HepG2 (cell line): ENCODE measurements around the gene EPB41L3. TPM values are rescaled to one million over a fixed set of nuclear protein-coding genes. Genes with fewer than 3 reads are reported as not detected.

ENCODE experiments used
- ATAC-seq: fragments of 200-7000 bp; cut with Tn5 transposase; 3 replicates; pipeline ENCODE4 v1.9.1; 2020; ENCODE audit warnings: mild to moderate bottlenecking, moderate library complexity
- BruUV-seq: library from RNA; stranded (reverse); fragments of 400-500 nt; replicated peaks from 2 replicates; lab custom pipeline; 2021; lab: Mats Ljungman, UMichigan
- CTCF ChIA-PET: fragments of 300-600 bp; formaldehyde crosslinking; extraction: SDS; loops from one replicate; lab custom pipeline; 2021; ENCODE audit warnings: low total read pairs, inconsistent platforms, low intra/inter-chr PET ratio; lab: Yijun Ruan, JAX
- POLR2A ChIA-PET: fragments of 350-600 bp; sonication (Branson Sonifier 250); formaldehyde crosslinking; loops from one replicate; lab custom pipeline; 2020; ENCODE audit warnings: antibody characterized with exemption, inconsistent platforms; lab: Yijun Ruan, JAX
- DNase-seq: peaks from one replicate; pipeline ENCODE4 v3.0.0-alpha.2; 2015; ENCODE audit warnings: low spot score
- FAIRE-seq: peaks from 3 replicates; lab custom pipeline; 2011; peaks lifted over from hg19 to GRCh38; lab: Jason Lieb, UNC
- H2AFZ ChIP-seq: one replicate; pipeline ENCODE4 v1.6.1; 2011; ENCODE audit warnings: low read length, inconsistent platforms
- H3K27ac ChIP-seq: fragments of 300-600 bp; 3 replicates; pipeline ENCODE4 v1.8.0; 2011; ENCODE audit warnings: mixed run types, mild to moderate bottlenecking, mixed read lengths, low read length, inconsistent platforms; ENCODE audit not compliant: insufficient read depth; ENCODE audit errors: extremely low read length
- H3K27me3 ChIP-seq, 2 experiments: fragments of 200-600 bp in 1 of 2; 2 replicates in 1 of 2; 3 replicates in 1 of 2; pipeline versions ENCODE4 v1.6.0 to v1.8.0; 2011; ENCODE audit warnings: low read length in 2 of 2, mild to moderate bottlenecking in 2 of 2, moderate library complexity in 2 of 2, inconsistent platforms in 1 of 2; ENCODE audit not compliant: insufficient read depth in 2 of 2, control insufficient read depth in 1 of 2
- H3K36me3 ChIP-seq, 2 experiments: fragments of 200-600 bp in 1 of 2; replicated peaks in 1 of 2; 2 replicates in 1 of 2; 3 replicates in 1 of 2; pipeline versions ENCODE4 v1.5.1 to v1.8.0; 2011; ENCODE audit warnings: low read length in 2 of 2, inconsistent platforms in 1 of 2; ENCODE audit not compliant: insufficient read depth in 2 of 2, control insufficient read depth in 1 of 2
- H3K4me1 ChIP-seq: 2 replicates; pipeline ENCODE4 v1.5.1; 2012; ENCODE audit warnings: low read length, inconsistent platforms; ENCODE audit not compliant: insufficient read depth
- H3K4me2 ChIP-seq: 2 replicates; pipeline ENCODE4 v1.6.0; 2011; ENCODE audit warnings: low read depth, low read length, inconsistent platforms
- H3K4me3 ChIP-seq, 3 experiments: fragments of 200-600 bp in 1 of 3; sonication (generic), shearing (Covaris generic) in 1 of 3; replicated peaks in 1 of 3; 2 replicates each; pipeline ENCODE4 v1.5.1; 2011 to 2016; ENCODE audit warnings: low read length in 3 of 3, inconsistent platforms in 2 of 3, low read depth in 2 of 3, mild to moderate bottlenecking in 2 of 3, control low read depth in 1 of 3, mixed read lengths in 1 of 3; ENCODE audit not compliant: insufficient read depth in 1 of 3
- H3K79me2 ChIP-seq: one replicate; pipeline ENCODE4 v1.6.1; 2011; ENCODE audit warnings: low read length, inconsistent platforms; ENCODE audit not compliant: insufficient read depth
- H3K9ac ChIP-seq: 2 replicates; pipeline ENCODE4 v1.6.0; 2011; ENCODE audit warnings: mild to moderate bottlenecking, low read depth, low read length, inconsistent platforms; ENCODE audit not compliant: insufficient read depth
- H3K9me3 ChIP-seq: 2 replicates; pipeline ENCODE4 v1.5.1; 2012; ENCODE audit warnings: mild to moderate bottlenecking, low read length
- H4K20me1 ChIP-seq: 2 replicates; pipeline ENCODE4 v1.6.0; 2011; ENCODE audit warnings: inconsistent platforms, mild to moderate bottlenecking, low read length, moderate library complexity; ENCODE audit not compliant: insufficient read depth
- E2F2 ChIP-seq: sonication (generic); formaldehyde crosslinking; IDR thresholded peaks from 2 replicates; pipeline ENCODE4 v1.4.0; 2020; ENCODE audit warnings: missing genetic modification reagents, borderline replicate concordance
- GTF3A ChIP-seq: sonication (generic); formaldehyde crosslinking; conservative IDR thresholded peaks from 2 replicates; pipeline ENCODE4 v1.4.0; 2020; ENCODE audit warnings: mild to moderate bottlenecking, missing genetic modification reagents
- HNF1B ChIP-seq: sonication (generic); formaldehyde crosslinking; IDR thresholded peaks from 2 replicates; pipeline ENCODE4 v1.5.1; 2020; ENCODE audit warnings: mild to moderate bottlenecking, moderate library complexity, missing genetic modification reagents
- HOXA3 ChIP-seq: sonication (generic); formaldehyde crosslinking; IDR thresholded peaks from 2 replicates; pipeline ENCODE4 v1.5.0; 2020; ENCODE audit warnings: missing genetic modification reagents
- MTERF4 ChIP-seq: sonication (generic); formaldehyde crosslinking; IDR thresholded peaks from 2 replicates; pipeline ENCODE4 v1.8.0; 2023; ENCODE audit warnings: mild to moderate bottlenecking, missing genetic modification reagents
- TCF7L2 ChIP-seq: IDR thresholded peaks from 2 replicates; pipeline ENCODE4 v1.6.1; 2011; ENCODE audit warnings: mild to moderate bottlenecking, low read depth, low read length, moderate library complexity
- ZFP82 ChIP-seq: sonication (generic); formaldehyde crosslinking; IDR thresholded peaks from 2 replicates; pipeline ENCODE4 v1.5.1; 2020; ENCODE audit warnings: mild to moderate bottlenecking, missing genetic modification reagents, borderline replicate concordance
- ZNF232 ChIP-seq: sonication (generic); formaldehyde crosslinking; IDR thresholded peaks from 2 replicates; pipeline ENCODE4 v1.4.0; 2020; ENCODE audit warnings: missing genetic modification reagents, borderline replicate concordance
- ZNF451 ChIP-seq: sonication (generic); formaldehyde crosslinking; IDR thresholded peaks from 2 replicates; pipeline ENCODE4 v1.5.0; 2020; ENCODE audit warnings: mild to moderate bottlenecking, missing genetic modification reagents
- ZNF530 ChIP-seq: sonication (generic); formaldehyde crosslinking; IDR thresholded peaks from 2 replicates; pipeline ENCODE4 v1.5.0; 2020; ENCODE audit warnings: low read depth, mild to moderate bottlenecking, missing genetic modification reagents
- WGBS: methylation state at CpG from one replicate; pipeline ENCODE4 v1.1.6; 2017; ENCODE audit warnings: low lambda C conversion rate; 5-methylcytosine and 5-hydroxymethylcytosine counted together
- in situ Hi-C: cut with HindIII; loops from 2 replicates; pipeline ENCODE4 v1.10.0; 2017; ENCODE audit warnings: low pct_unique_long_range_greater_than_20kb; ENCODE audit not compliant: extremely low pct_ligation_motif_present
- intact Hi-C: fragments of 100-400 bp; cut with micrococcal nuclease; formaldehyde crosslinking; loops from one replicate; pipeline ENCODE4 v1.10.0; 2022; ENCODE audit not compliant: unreplicated experiment
- polyA plus RNA-seq, 8 experiments: library from polyadenylated mRNA; depleted of rRNA in 3 of 8; stranded (reverse) in 7 of 8; unstranded in 1 of 8; fragments of >200 nt; fragmentation: Illumina TruSeq in 4 of 8; extraction: Trizol in 4 of 8; gene quantifications; 2 replicates each; pipeline versions ENCODE4 v1.2.1 to v1.2.3, GENCODE V29; 2011 to 2016; ENCODE audit warnings: low read depth in 4 of 8, missing spikeins in 1 of 8, mixed read lengths in 1 of 8; ENCODE audit not compliant: insufficient read depth in 1 of 8
- total RNA-seq, 5 experiments: library from RNA; depleted of rRNA; stranded (reverse); fragments of >200 nt; fragmentation: Illumina TruSeq; extraction: Trizol; gene quantifications; 2 replicates each; pipeline ENCODE4 v1.2.3, GENCODE V29; 2016; ENCODE audit warnings: low read depth in 1 of 5

The EPB41L3 gene
- total and polyA plus RNA-seq, 2 of the 13 experiments (the other 11 are each of a cell fraction or from before 2014, with no cell fraction given) = not detected

GRCh38 chr18:5388896-5389295 lies 154.9 kb downstream of the EPB41L3 start:
- Histone ChIP-seq H3K4me2 (no peak overlapping the region), H3K79me2 (no peaks in the 10 kb centered on the region), H3K4me1 (no peaks in the 10 kb centered on the region), H3K4me3 (no peak overlapping the region), H3K27ac (no peak overlapping the region), H3K9me3 (no peaks in the 10 kb centered on the region), H3K27me3 (peaks cover 0 to 2% of the 10 kb centered on the region in 2 experiments; a peak in 1 of 5 replicates), H4K20me1 (no peaks in the 10 kb centered on the region), H3K36me3 (no peaks in the 10 kb centered on the region), H2AFZ (no peak overlapping the region), H3K9ac (no peak overlapping the region)
- TF ChIP-seq HOXA3 (CRISPR knock-in tag) = no peak
- TF ChIP-seq ZNF530 (CRISPR knock-in tag) = no peak
- TF ChIP-seq E2F2 = no peak
- TF ChIP-seq TCF7L2 = no peak
- TF ChIP-seq MTERF4 (CRISPR knock-in tag) = no peak
- TF ChIP-seq ZNF232 (CRISPR knock-in tag) = no peak
- TF ChIP-seq ZNF451 (CRISPR knock-in tag) = no peak
- no peak for TF ChIP-seq GTF3A (CRISPR knock-in tag)
- no peak for TF ChIP-seq HNF1B (CRISPR knock-in tag)
- no peak for TF ChIP-seq ZFP82 (CRISPR knock-in tag)
- CTCF ChIA-PET = no interaction called here
- POLR2A ChIA-PET = no interaction called here
- no peak for FAIRE-seq
- intact Hi-C loops = no loop called here
- BruUV-seq = no TSS peak
- no peak for ATAC-seq
- in situ Hi-C loops = no loop called here
- 19% methylated on average over 3 of the region's 3 CpGs for WGBS
- no peak for DNase-seq
